MV-4-11 (cell line): ENCODE data around the gene PRKAR2B.
"Not testable (repeated sequence)": the region's sequence is repeated elsewhere in the genome, so short reads cannot be mapped to it uniquely, and the experiment has no call there.

ENCODE experiments used
- DNase-seq: peaks from one replicate; lab custom pipeline; 2025; lab: John Stamatoyannopoulos, UW

PRKAR2B gene

DNA sequence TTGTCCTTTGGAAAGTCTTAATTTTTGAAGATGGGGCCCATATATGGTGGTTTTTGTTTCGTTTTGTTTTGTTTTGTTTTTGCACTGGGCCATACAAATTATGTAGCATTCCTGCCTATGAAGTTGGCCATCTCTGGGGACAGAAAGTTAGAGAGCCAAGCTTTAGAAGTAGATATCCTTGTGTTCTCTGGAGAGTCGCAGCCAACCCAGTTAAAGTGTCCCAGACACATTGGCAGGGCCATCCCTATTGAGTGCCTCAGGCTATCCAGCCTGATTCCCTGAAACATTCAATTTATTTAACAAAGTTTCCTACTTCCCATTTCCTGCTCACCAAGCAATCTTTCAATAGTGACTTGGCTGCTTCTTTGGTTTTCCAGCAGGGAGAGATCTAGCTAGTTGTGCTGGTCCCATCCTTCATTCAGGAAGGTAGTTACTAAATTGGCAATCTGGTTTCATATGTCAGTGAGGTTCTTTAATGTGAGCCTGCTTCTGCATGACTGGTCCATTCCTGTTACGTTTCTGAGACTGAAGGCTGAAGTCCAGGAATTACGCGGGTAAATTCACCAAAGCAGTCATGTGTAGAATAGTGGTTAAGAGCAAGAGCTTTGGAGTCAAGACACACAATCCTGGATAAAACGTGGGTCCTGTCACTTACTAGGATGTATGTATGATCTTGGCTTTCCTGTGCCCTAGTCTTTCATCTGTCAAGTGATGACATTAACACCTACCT lies 75.0 kb downstream of the PRKAR2B start:
- no peak for DNase-seq

DNA sequence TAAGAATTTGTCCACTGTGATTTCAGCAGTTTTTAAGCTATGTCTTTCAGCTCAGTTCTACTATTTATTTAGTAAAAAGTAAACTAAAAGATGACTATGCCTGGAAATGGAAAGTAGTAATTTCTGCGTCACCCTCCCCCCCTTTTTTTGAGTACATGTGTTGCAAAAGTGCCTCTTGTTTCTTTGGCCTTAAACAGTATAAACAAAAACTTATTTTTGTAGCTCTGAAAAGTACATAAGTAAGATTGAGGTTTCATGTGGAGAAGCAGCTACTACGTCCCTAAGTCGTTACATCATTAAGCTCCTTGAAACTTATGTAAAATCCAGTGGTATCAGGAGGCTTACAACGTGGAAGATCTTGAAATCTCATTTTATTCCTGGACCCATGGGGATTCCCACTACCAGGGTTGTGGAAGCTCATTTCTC lies 78.0 kb downstream of the PRKAR2B start:
- DNase-seq = no peak

DNA sequence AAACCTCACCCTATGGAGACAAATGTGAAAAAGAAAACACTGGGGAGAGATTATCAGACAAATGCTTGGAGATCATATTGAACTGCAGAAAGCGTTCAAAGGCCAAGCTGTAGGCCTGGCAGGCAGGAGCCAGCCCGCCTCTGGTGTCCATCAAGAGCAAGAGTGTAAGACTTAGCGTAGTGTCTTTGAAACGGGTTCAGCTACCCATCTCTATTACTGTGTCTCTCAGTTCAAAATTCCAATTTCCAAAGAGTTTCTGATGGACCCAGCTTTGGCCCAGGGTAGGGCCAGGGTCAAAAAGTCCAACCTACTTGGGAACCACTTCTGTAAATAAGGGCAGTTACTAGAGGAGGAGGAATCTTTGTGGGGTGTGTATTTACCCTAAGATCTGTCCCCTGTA lies 78.9 kb downstream of the PRKAR2B start:
- no peak for DNase-seq

DNA sequence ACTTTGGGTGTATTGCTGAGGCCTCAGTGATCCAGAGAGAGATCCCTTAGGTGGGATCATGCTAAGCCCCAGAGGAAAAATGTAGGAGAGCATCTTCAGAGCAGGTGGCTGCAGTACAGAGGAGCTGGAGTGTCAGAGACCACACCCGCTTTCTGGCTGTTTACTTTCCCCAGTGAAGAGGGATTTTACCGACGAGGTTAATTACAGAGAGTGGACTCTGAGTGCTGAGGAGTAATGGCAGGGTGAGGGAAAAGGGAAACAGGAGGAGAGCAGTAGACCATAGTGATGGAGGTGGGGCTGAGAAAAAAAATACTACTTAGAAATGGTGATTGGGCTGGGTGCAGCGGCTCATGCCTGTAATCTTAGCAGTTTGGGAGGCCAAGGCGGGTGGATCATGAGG lies 81.0 kb downstream of the PRKAR2B start:
- DNase-seq = no peak

DNA sequence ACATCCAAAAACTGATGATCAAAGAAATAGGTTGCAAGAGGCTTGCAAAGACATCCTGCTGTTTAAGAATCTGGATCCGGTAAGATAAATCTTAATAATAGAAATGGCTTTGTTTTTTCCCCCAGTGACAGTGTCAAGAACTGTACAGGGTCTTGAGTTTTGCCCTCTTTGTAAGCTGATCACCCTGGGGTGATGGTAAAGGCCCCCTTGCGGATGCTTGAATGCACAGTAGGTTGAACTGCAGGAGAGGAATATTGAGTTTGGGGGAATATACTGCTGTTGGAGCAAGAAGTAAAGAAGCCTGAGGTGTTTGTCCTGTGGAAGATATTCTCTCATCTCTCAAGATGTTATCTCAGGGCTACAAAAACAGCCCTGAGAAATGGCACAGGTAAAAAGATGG lies 83.7 kb downstream of the PRKAR2B start:
- no peak for DNase-seq

DNA sequence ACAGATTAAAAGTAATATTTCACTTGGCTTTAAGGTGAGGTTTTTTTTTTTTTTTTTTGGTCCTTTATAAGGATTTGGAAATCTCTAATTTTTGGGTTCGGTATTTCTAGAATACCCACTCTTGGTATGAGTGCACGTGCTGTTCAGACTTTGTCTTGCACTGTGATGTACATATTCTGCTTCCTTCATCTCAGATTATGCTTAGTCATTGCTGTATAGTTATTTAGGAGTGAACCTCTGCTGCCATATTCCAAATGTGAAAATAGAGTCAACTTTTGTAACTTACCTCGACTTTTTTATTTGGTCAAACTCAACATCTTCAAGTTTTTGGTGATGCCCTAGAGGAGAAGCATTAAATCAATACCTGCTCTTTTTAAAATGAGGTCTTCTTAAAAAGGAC lies 84.2 kb downstream of the PRKAR2B start:
- DNase-seq = no peak

DNA sequence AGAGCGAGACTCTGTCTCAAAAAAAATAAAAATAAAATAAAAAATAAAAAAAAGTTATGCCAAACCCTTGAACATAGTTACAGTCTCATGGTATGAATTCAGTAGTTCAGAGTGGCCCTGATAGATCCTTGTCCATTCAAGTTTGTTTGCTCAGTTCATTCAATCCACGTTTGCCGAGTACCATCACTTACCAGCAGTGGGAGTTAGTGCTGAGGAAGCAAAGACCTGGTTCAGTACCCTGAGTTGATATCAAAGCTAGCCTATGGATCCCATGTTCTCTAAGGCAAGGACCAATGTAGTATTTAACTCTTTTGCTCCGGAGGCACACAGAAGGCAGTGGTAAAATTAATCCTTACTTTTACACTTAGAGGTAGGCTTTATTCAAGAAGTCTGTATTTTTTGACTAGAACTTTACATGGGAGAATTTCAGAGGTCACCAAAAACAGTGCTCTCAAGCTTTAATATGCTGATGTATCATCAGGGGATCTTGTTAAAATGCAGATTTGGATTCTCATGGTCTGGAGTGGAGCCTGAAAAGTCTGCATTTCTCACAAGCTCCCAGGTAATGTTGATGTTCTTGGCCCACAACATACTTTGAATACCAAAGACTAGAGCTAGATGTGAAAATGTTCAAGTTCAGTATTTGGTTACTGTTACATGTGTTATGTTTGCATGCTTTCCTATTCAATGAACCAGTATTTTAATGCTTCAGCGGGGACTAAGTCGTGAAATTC lies 86.1 kb downstream of the PRKAR2B start:
- no peak for DNase-seq

DNA sequence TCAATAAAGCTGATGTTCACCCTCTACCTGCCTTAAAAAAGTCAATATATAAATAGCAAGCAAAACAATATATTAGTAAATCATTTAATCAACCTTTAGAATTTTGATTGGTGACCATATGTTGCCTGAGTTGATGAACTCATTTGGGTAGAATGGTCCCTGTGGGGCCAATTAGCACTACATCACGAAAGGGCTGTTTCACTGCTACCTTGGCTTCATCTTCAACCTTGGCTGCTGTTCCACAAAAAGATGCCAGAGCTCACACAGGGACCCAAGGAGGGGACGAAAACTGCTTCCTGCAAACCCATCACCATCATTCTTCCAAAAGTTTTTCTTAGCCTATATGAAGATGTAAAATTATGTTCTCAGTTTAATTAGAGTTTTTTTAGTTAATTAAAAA lies 88.9 kb downstream of the PRKAR2B start:
- no peak for DNase-seq

DNA sequence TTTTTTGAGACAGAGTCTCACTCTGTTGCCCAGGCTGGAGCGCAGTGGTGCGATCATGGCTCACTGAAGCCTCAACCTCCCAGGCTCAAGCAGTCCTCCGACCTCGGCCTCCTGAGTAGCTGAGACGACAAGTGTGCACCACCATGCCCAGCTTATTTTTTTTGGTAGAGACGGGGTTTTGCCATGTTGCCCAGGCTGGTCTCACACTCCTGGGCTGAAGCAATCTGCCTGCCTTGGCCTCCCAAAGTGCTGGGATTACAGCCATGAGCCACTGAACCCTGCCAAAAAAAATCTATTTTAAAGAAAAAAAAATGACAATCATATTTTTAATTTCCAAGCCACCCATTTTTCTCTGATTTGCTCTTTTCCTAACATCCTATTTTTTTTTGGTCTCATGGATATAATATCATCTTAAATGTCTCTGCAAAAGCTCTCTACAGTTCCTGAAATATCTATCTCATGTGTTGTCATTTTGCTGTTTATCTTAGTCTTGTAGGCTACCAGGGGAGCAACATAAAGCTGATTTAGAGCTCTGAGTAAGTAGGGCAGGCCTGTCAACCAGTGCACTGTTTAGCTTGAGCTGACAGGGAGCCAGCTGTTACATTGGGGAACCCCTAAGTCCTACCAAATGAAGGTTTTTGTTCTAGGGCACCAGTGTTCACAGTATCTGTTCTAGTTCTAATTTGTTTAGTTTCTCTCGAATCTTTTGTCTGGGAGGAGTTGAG lies 94.4 kb downstream of the PRKAR2B start:
- no peak for DNase-seq

DNA sequence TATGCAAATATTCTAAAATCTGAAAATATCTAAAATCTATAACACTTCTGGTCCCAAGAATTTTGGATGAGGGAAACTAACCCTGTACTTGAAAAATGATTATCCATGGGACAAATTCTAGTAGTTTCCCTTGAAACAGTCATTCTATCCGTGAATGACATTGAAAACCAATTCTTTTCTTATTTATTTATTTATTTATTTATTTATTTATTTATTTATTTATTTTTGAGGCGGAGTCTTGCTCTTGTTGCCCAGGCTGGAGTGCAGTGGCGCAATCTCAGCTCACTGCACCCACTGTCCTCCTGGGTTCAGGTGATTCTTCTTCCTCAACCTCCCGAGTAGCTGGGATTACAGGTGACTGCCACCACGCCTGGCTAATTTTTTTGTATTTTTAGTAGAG lies 99.4 kb downstream of the PRKAR2B start:
- not testable (repeated sequence) for DNase-seq

DNA sequence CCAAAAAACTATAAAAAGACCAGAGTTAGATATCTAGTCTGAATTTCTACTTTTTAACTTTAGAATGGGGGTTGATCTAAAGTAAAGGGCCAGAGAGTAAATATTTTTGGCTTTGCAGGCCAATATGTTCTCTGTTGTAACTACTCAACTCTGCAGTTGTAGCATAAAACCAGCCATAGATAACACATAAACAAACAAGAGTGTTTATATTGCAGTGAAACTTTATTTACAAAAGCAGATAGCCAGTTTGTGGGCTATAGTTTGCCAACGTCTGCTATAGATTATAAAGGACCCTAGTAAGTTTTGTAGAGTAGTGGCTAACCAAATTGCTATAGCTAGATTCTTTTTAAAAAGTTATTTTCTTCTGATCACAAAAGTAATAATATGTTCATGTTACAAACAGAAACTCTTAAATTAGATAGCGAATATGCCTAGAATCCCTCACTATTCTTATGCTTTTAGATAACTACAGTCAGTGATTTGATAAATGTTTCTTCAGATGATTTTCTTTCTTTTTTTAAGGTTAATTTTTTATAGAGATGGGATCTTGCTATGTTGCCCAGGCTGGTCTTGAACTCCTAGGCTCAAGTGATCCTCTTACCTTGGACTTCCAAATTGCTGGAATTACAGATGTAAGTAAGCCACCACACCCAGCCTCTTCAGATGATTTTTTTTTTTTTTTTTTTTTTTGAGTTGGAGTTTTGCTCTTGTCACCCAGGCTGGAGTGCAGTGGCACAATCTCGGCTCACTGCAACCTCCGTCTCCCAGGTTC lies 100.7 kb downstream of the PRKAR2B start:
- no peak for DNase-seq

DNA sequence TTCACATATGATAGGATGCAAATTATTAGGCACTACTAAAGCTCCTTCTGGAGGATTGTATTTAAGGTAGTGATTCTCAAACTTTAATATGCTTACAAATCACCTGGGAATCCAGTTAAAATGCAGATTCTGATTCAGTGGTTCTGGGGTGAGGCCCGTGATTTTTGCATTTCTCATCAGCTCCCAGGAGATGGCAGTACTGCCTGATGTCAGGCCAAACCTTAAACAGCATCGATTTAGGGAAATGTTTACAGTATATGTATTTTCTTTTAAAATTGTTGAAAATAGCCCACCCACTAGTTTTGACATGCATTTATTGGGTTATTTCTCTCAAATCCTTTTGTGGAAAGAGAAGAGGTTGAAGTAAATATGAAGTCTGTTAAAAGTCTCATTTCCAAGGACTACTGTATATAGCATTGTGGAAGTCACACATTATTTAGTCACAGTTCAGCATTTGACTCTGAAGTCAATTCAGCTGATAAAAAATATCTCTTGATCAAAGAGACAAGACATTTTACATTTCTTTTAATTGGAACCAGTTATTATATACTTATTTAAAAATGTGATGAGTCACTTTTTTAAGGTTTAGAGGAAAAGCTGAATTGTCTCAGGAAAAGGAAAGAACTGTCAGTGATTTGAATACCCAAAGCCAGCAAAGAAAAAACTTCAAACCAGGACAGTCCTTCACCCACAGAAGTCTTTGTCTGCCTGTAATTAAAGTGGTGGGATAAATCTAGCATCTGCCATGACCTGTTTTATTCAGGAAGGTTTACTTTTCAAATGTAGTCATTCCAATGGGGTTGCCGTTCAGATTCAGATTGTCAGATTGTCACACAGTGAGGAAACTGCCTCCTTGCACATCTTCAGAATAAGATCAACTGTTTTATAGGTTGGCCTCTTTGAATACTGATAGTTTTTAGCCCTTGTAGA lies 103.2 kb downstream of the PRKAR2B start:
- DNase-seq = no peak

DNA sequence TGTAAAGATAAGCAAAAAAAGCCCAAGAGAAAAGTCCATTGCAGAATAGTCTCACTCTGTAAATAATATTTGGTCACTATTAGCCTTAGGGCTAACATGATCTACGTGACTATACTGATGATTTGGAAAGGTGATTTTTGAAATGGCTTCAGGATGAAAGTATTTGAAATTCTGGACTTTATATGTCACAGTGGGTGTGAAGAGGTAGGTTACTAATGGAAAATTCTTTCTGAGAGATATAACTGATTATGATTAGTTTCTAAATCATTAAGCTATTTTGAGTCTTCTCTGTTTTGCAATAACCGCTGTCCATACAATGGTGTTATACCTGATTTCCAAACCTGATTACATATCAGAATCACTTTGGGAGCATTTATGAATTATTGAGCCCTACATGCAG lies 104.2 kb downstream of the PRKAR2B start:
- DNase-seq = no peak

DNA sequence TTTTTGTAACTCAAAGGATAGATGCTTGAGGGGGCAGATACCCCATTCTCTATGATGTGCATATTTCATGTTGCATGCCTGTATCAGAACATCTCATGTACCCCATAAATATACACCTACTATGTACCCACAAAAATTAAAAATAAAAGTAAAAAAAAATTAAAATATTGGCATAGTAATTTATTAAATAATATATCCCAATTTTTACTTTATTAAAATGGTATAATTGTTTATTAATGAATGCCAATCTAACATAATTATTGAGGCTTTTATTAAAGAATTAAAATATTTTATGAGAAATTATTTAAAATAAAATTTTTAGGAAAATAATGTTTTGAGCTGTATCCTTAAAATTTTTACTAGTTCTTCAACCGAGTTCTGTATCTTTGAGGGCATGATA lies 105.4 kb downstream of the PRKAR2B start:
- DNase-seq = no peak

DNA sequence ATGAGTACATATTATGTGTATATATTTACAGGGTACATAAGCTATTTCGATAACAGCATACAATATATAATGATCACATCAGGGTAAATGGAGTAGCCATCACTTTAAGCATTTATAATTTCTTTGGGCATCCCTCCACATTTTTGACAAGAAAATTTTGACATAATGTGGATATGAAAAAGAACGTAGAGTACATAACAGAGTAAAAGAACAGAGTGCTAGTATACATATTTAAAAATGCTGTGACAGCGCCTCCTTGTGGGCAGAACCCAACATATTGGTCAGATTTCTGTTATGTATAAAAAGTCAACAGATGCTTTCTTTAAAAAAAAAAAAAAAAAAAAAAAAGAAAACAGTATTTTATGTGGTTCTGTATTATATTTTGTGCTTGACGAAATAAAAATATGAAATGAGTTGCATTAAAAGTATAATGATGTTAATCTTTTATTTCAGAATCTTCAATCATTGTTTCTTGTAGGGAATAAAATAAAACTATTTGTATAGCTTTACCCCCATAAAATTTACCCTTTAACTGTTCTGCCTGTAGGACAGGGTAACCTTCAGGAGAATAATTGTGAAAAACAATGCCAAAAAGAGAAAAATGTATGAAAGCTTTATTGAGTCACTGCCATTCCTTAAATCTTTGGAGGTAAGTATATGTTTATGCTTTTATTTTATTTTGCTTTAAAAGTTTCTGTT lies 106.0 kb downstream of the PRKAR2B start:
- peak; percentile 62 for DNase-seq

DNA sequence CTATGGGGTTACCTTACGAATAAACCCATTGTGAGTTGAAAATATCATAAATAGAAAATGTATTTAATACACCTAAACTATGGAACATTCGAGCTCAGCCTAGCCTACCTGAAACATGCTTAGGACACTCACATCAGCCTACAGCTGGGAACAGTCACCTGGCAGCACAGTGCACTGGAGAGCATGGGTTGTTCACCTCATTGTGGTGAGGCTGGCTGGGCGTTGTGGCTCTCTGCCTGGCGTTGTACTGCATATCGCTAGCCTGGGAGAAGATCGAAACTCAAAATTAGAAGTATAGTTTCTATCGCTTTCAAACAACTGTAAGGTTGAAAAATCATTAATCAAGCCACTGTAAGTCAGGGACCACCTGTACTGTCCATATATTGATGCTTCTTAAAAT lies 107.0 kb downstream of the PRKAR2B start:
- no peak for DNase-seq

DNA sequence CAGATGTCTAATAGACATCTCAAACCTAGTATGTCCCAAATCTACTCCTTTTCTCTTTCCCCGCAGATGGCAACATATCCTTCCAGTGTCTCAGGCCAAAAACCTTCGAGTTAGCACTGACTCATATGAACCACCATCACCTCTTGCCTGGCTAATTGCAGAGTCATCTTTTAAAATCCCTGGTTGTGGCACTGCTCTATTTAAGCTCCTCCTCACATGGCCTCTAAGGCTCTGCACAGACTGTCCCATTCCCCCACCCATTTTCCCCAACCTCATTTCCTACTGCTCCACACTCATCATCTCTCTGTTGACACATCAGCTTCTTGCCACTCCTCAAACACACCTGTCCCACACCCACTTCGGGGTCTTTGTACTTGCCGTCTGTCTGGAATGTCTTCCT lies 107.5 kb downstream of the PRKAR2B start:
- DNase-seq = no peak

DNA sequence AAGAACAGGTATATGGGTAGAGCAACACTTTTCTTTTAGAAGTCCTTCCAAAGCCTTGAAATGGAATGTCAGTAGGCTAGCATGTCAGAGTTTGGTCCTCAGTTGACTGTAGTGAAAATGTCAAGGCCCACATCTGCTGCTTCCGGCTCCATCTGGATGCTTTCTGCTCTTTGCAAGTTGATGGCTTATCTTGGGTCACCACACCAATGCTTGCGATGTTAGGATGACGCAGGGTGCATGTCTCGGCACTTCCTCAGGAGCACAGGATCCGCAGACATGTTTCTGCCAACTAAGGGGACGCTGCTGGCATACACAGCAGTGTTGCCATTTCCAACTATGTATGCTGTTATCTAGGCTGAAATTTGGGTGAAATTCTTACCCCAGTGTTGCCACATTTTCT lies 110.3 kb downstream of the PRKAR2B start:
- DNase-seq = no peak

DNA sequence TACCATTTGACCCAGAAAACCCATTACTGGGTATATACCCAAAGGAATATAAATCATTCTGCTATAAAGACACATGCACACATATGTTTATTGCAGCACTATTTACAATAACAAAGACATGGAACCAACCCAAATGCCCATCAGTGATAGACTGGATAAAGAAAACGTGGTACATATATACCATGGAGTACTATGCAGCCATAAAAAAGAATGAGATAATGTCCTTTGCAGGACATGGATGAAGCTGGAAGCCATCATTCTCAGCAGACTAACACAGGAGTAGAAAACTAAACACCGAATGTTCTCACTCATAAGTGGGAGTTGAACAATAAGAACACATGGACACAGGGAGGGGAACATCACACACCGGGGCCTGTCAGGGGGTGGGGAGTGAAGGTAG lies 111.2 kb downstream of the PRKAR2B start:
- not testable (repeated sequence) for DNase-seq

DNA sequence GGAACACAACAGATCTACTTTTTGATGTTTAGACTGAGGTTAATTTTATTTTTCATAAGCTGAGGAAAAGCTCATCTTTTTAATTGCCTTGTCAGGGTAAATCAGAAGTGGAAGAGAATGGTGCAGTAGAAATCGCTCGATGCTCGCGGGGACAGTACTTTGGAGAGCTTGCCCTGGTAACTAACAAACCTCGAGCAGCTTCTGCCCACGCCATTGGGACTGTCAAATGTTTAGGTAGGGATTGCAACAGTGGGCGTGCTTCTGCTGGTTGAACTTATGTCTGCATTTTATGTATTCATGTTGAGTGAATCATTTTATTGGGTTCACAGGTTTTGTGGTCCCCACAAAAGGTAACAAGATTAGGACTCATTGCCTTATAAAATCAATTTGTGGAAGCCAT lies 112.6 kb downstream of the PRKAR2B start:
- no peak for DNase-seq

DNA sequence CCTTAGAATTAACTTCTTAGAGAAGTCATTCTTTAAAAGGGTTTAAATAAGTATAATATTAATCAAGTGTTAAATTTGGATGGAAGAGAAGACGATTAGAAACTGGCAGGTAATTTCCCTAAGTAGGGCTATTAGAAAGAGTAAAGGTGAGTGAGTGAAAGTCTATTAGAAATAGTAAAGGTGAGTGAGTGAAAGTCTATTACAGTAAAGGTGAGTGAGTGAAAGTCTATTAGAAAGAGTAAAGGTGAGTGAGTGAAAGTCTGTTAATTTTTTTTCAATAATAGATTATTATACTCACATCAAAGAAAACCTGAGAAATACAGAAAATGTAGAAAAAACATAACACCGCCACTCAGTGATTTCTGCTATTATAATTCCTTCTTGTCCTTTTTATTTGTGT lies 113.5 kb downstream of the PRKAR2B start:
- no peak for DNase-seq
